Caco-2 (cell line): ENCODE measurements around the gene FITM1. TPM values are rescaled to one million over a fixed set of nuclear protein-coding genes. Genes with fewer than 3 reads are reported as not detected.

ENCODE experiments used
- BruUV-seq: library from RNA; stranded (reverse); fragments of 400-500 nt; replicated peaks from 2 replicates; lab custom pipeline; 2021; lab: Mats Ljungman, UMichigan
- CTCF ChIA-PET: fragments of 300-600 bp; sonication (Branson Sonifier 250); formaldehyde crosslinking; loops from one replicate; lab custom pipeline; 2022; ENCODE audit warnings: antibody characterized with exemption; lab: Charles Lee
- POLR2A ChIA-PET: fragments of 300-600 bp; sonication (Branson Sonifier 250); formaldehyde crosslinking; loops from one replicate; lab custom pipeline; 2022; ENCODE audit warnings: antibody characterized with exemption; lab: Charles Lee
- DNase-seq, 2 experiments: peaks; one replicate each; pipeline versions ENCODE4 v3.0.0 to v3.0.0-alpha.2; 2020 to 2022
- H3K27me3 ChIP-seq: replicated peaks from 2 replicates; pipeline ENCODE4 v1.6.0; 2011; ENCODE audit warnings: low read length; ENCODE audit not compliant: control insufficient read depth, insufficient read depth
- H3K36me3 ChIP-seq: 2 replicates; pipeline ENCODE4 v1.5.1; 2011; ENCODE audit warnings: low read length; ENCODE audit not compliant: control insufficient read depth, insufficient read depth
- H3K4me1 ChIP-seq: fragments of 250-450 bp; sonication (Bioruptor Pico); 2 replicates; pipeline ENCODE4 v1.5.1; 2020; ENCODE audit warnings: mild to moderate bottlenecking
- H3K4me3 ChIP-seq: 2 replicates; pipeline ENCODE4 v1.5.1; 2011; ENCODE audit warnings: low read depth, mild to moderate bottlenecking, control low read depth, low read length
- H3K9me3 ChIP-seq: fragments of 250-450 bp; sonication (Bioruptor Pico); 2 replicates; pipeline ENCODE4 v1.5.1; 2020; ENCODE audit warnings: mild to moderate bottlenecking, moderate library complexity
- H3K27ac Mint-ChIP-seq: one replicate; pipeline ENCODE4 v1.8.0; 2022; ENCODE audit warnings: mixed read lengths; ENCODE audit not compliant: unreplicated experiment
- H3K27me3 Mint-ChIP-seq: one replicate; pipeline ENCODE4 v1.8.0; 2022; ENCODE audit warnings: mixed read lengths; ENCODE audit not compliant: insufficient read depth, unreplicated experiment
- H3K36me3 Mint-ChIP-seq: one replicate; pipeline ENCODE4 v1.8.0; 2022; ENCODE audit warnings: mild to moderate bottlenecking, mixed read lengths; ENCODE audit not compliant: insufficient read depth, unreplicated experiment
- H3K4me1 Mint-ChIP-seq: one replicate; pipeline ENCODE4 v1.8.0; 2022; ENCODE audit warnings: low read depth, mixed read lengths; ENCODE audit not compliant: unreplicated experiment
- H3K4me3 Mint-ChIP-seq: one replicate; pipeline ENCODE4 v1.8.0; 2022; ENCODE audit warnings: mild to moderate bottlenecking, moderate library complexity, mixed read lengths; ENCODE audit not compliant: unreplicated experiment
- H3K9me3 Mint-ChIP-seq: one replicate; pipeline ENCODE4 v1.8.0; 2022; ENCODE audit warnings: mixed read lengths; ENCODE audit not compliant: unreplicated experiment
- CTCF ChIP-seq, 2 experiments: fragments of 200-600 bp in 1 of 2; IDR thresholded peaks; 1 replicate in 1 of 2; 2 replicates in 1 of 2; pipeline versions ENCODE4 v1.5.1 to v1.8.0; 2011 to 2022; ENCODE audit warnings: antibody characterized with exemption in 1 of 2, control low read depth in 1 of 2, inconsistent platforms in 1 of 2, low read depth in 1 of 2, low read length in 1 of 2, mild to moderate bottlenecking in 1 of 2, moderate library complexity in 1 of 2; ENCODE audit not compliant: insufficient read depth in 1 of 2, severe bottlenecking in 1 of 2, unreplicated experiment in 1 of 2
- intact Hi-C: fragments of 100-400 bp; cut with micrococcal nuclease; formaldehyde crosslinking; loops from one replicate; pipeline ENCODE4 v1.10.0; 2022; ENCODE audit not compliant: unreplicated experiment
- total RNA-seq: library from RNA; stranded (reverse); gene quantifications from 2 replicates; pipeline ENCODE4 v1.2.3, GENCODE V29; 2022

Gene FITM1
- total RNA-seq, 1 experiment from 2014 or later = 0.39 TPM

- no TSS peak for BruUV-seq
- Mint-ChIP-seq H3K9me3 (no peaks in the 10 kb centered on the region), H3K4me1 (peaks cover 36% of the 10 kb centered on the region), H3K36me3 (peaks cover 24% of the 10 kb centered on the region), H3K27me3 (no peaks in the 10 kb centered on the region), H3K27ac (no peak overlapping the region), H3K4me3 (peak overlapping the region; percentile 99)
- Histone ChIP-seq H3K36me3 (peaks cover 3% of the 10 kb centered on the region), H3K4me3 (no peak overlapping the region), H3K9me3 (no peaks in the 10 kb centered on the region), H3K4me1 (no peaks in the 10 kb centered on the region; the same call in 1 of the 2 replicates), H3K27me3 (no peaks in the 10 kb centered on the region)
- ChIA-PET CTCF (interaction anchor here (0.6 to 1.2 kb wide), 2 partner anchors 23 to 69 kb away, joined by 3 read pairs; partner anchors contain the start of gene IRF9), POLR2A (no interaction called here)
- no peak for DNase-seq
- intact Hi-C loops = no loop called here
- no peak for TF ChIP-seq CTCF (IDR thresholded peaks at IDR 0.05; ENCODE audit: insufficient read depth in 1 of 2, low read depth in 1 of 2, low read length in 1 of 2, severe bottlenecking in 1 of 2, unreplicated experiment in 1 of 2)
Observed at GRCh38 chr14:24138396-24139271, 8.2 kb downstream of the FITM1 start.

GRCh38 chr14:24139272-24139934 lies 8.9 kb downstream of the FITM1 start:
- ChIA-PET POLR2A (interaction anchor here (0.6 kb wide), 1 partner anchor 24 kb away, joined by 4 read pairs; the partner anchor contains the start of genes DCAF11 and NRL), CTCF (interaction anchor here (0.6 to 1.2 kb wide), 2 partner anchors 22 to 69 kb away, joined by 3 read pairs; partner anchors contain the start of gene IRF9)
- no peaks in the 10 kb centered on the region; the same call in 1 of the 2 replicates for H3K4me1 ChIP-seq
- TF ChIP-seq CTCF (IDR thresholded peaks at IDR 0.05; ENCODE audit: insufficient read depth in 1 of 2, low read depth in 1 of 2, low read length in 1 of 2, severe bottlenecking in 1 of 2, unreplicated experiment in 1 of 2) = no peak
- H3K4me1 Mint-ChIP-seq = peaks cover 41% of the 10 kb centered on the region
- H3K27me3 ChIP-seq = no peaks in the 10 kb centered on the region
- no peaks in the 10 kb centered on the region for H3K27me3 Mint-ChIP-seq
- intact Hi-C loops = no loop called here
- no peaks in the 10 kb centered on the region for H3K9me3 ChIP-seq
- H3K4me3 ChIP-seq = peak overlapping the region; percentile 10; the same call in 1 of the 2 replicates
- H3K27ac Mint-ChIP-seq = no peak overlapping the region
- DNase-seq = peak in 1 of 2 experiments; percentile 26
- no peaks in the 10 kb centered on the region for H3K9me3 Mint-ChIP-seq
- H3K4me3 Mint-ChIP-seq = peak overlapping the region; percentile 99
- peaks cover 3% of the 10 kb centered on the region for H3K36me3 ChIP-seq
- no TSS peak for BruUV-seq
- H3K36me3 Mint-ChIP-seq = peaks cover 24% of the 10 kb centered on the region
